Tibial nerve (tissue), 4 donors: Measurements from ENCODE around the gene AGPAT3. TPM values are rescaled to one million over a fixed set of nuclear protein-coding genes. Genes with fewer than 3 reads are reported as not detected.

Experiments
- DNase-seq, 2 donors: peaks; one replicate each; pipeline ENCODE4 v3.0.0-alpha.2; 2019; ENCODE audit warnings: low spot score in 2 of 2
- H3K27ac ChIP-seq, 4 donors: fragments of 200-600 bp; sonication (generic) in 3 of 4; one replicate each; pipeline ENCODE4 v1.5.1; 2017 to 2019; ENCODE audit warnings: mild to moderate bottlenecking in 1 of 4
- H3K27me3 ChIP-seq, 2 donors: fragments of 200-600 bp; sonication (generic) in 1 of 2; one replicate each; pipeline versions ENCODE4 v1.5.1 to v1.6.0; 2017 to 2019
- H3K36me3 ChIP-seq, 3 donors: fragments of 200-600 bp; sonication (generic); one replicate each; pipeline ENCODE4 v1.5.1; 2018 to 2019
- H3K4me1 ChIP-seq, 4 donors: fragments of 200-600 bp; sonication (generic) in 3 of 4; one replicate each; pipeline ENCODE4 v1.5.1; 2017 to 2019
- H3K4me3 ChIP-seq, 4 donors: fragments of 200-600 bp; sonication (generic) in 3 of 4; one replicate each; pipeline ENCODE4 v1.5.1; 2017 to 2019; ENCODE audit warnings: mild to moderate bottlenecking in 1 of 4, moderate library complexity in 1 of 4
- H3K9me3 ChIP-seq, 4 donors: fragments of 200-600 bp; sonication (generic) in 3 of 4; one replicate each; pipeline ENCODE4 v1.5.1; 2017 to 2019
- EP300 ChIP-seq, 2 donors: sonication (generic); formaldehyde crosslinking; IDR thresholded peaks; one replicate each; pipeline ENCODE4 v1.6.1; 2017; ENCODE audit warnings: antibody characterized with exemption in 2 of 2, mild to moderate bottlenecking in 1 of 2
- POLR2A ChIP-seq, 2 donors: fragments of 450-650 bp; IDR thresholded peaks; one replicate each; pipeline ENCODE4 v1.6.1; 2017; ENCODE audit warnings: antibody characterized with exemption in 2 of 2, mild to moderate bottlenecking in 2 of 2, moderate library complexity in 2 of 2
- WGBS, 2 donors: methylation state at CpG; one replicate each; pipeline ENCODE4 v1.1.5; 2018; 5-methylcytosine and 5-hydroxymethylcytosine counted together
- total RNA-seq, 4 donors: library from RNA; depleted of rRNA; stranded (reverse); fragments of >200 nt; gene quantifications; one replicate each; pipeline ENCODE4 v1.1.0, GENCODE V29; 2016
- TF ChIP-seq, protein P1 (sequence below), 5 experiments: fragments of 200-600 bp in 3 of 5; fragments of 450-650 bp in 2 of 5; sonication (generic) in 3 of 5; IDR thresholded peaks; one replicate each; pipeline ENCODE4 v1.5.1; 2016 to 2019; ENCODE audit warnings: antibody characterized with exemption in 5 of 5, mild to moderate bottlenecking in 3 of 5, moderate library complexity in 2 of 5

AGPAT3 gene
- total RNA-seq, 4 donors from 2014 or later = 29.9 to 45.6 (median 36.4) TPM

DNA sequence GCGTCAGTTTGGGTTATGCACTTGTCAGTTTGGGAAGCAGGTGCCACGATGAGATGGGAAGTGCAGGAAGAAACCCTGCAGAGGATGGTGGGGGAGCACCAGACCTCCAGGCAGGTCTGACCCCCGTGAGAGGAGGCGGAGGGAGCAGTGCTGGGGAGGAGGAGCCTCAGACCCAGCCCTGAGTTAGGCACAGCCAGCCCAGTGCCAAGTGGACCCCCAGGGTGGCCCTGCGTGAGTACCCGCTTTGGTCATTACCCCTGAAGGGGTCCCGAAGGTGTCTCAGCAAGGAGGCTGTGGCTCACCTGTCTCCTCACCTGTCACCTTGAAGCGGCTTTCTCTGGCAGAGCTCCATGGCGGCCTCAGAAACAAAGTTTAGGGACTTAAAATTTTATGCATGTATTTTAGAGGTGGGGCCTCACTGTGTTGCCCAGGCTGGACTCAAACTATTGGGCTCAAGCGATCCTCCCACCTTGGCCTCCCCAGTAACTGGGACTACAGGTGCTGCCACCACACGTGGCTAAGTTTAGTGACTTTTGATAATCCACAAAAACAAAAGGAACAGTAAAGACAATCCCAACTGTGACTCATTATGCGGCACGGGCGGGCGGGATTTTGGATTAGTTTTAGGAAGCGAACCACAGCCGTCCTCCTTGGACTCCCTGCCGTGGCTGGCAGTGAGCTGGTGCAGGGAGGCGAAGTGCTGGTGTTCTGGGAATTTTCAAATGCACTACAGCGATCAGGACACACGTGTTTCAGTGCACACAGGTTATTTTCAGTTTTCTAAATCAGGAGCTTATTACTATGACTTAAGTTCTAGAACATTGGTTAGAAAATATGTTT is 4.7 kb downstream of the AGPAT3 start:
- no peak overlapping the region for H3K27ac ChIP-seq
- no peak for DNase-seq

DNA sequence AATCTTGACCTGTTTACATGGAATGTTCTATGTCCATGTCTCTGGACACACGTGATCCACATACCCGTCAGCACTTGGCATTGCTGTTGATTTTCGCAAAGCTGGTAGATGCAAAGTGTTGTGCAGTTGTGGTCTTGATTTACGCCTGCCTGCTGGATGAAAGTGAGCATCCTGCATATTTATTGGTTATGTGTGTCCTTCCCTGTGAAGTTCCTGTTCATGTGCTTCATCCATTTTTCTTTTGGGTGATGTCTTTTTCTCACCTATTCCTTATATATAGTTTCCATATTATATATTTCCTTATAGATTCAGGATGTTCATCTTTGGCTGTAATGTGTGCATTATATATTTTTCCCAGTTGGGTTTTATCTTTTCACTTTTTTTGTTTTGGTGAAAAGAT is 6.5 kb downstream of the AGPAT3 start:
- H3K9me3 ChIP-seq = no peaks in the 10 kb centered on the region
- no peak overlapping the region for H3K4me3 ChIP-seq
- DNase-seq = no peak
- TF ChIP-seq EP300 (IDR thresholded peaks at IDR 0.05) = no peak
- no peak for TF ChIP-seq POLR2A (IDR thresholded peaks at IDR 0.05)
- TF ChIP-seq, protein P1, sequence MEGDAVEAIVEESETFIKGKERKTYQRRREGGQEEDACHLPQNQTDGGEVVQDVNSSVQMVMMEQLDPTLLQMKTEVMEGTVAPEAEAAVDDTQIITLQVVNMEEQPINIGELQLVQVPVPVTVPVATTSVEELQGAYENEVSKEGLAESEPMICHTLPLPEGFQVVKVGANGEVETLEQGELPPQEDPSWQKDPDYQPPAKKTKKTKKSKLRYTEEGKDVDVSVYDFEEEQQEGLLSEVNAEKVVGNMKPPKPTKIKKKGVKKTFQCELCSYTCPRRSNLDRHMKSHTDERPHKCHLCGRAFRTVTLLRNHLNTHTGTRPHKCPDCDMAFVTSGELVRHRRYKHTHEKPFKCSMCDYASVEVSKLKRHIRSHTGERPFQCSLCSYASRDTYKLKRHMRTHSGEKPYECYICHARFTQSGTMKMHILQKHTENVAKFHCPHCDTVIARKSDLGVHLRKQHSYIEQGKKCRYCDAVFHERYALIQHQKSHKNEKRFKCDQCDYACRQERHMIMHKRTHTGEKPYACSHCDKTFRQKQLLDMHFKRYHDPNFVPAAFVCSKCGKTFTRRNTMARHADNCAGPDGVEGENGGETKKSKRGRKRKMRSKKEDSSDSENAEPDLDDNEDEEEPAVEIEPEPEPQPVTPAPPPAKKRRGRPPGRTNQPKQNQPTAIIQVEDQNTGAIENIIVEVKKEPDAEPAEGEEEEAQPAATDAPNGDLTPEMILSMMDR (IDR thresholded peaks at IDR 0.05) = no peak
- H3K36me3 ChIP-seq = peaks cover 0 to 26% (median 0%) of the 10 kb centered on the region in 3 donors
- H3K27ac ChIP-seq = no peak overlapping the region
- WGBS, 2 donors = 94 to 95% methylated on average over 4 of the region's 4 CpGs
- no peaks in the 10 kb centered on the region for H3K27me3 ChIP-seq
- H3K4me1 ChIP-seq = peaks cover 0 to 22% (median 8%) of the 10 kb centered on the region in 4 donors

More for the DNA sequence above, 4.7 kb downstream of the AGPAT3 start:
- Histone ChIP-seq H3K36me3 (peaks cover 0 to 12% (median 0%) of the 10 kb centered on the region in 3 donors), H3K4me1 (peaks cover 0 to 26% (median 11%) of the 10 kb centered on the region in 4 donors), H3K4me3 (no peak overlapping the region), H3K9me3 (no peaks in the 10 kb centered on the region), H3K27me3 (no peaks in the 10 kb centered on the region)
- WGBS, 2 donors = 85 to 92% methylated on average over 21 of the region's 21 CpGs
- TF ChIP-seq EP300 (IDR thresholded peaks at IDR 0.05) = no peak
- TF ChIP-seq, protein P1 (IDR thresholded peaks at IDR 0.05) = no peak
- TF ChIP-seq POLR2A (IDR thresholded peaks at IDR 0.05) = no peak

DNA sequence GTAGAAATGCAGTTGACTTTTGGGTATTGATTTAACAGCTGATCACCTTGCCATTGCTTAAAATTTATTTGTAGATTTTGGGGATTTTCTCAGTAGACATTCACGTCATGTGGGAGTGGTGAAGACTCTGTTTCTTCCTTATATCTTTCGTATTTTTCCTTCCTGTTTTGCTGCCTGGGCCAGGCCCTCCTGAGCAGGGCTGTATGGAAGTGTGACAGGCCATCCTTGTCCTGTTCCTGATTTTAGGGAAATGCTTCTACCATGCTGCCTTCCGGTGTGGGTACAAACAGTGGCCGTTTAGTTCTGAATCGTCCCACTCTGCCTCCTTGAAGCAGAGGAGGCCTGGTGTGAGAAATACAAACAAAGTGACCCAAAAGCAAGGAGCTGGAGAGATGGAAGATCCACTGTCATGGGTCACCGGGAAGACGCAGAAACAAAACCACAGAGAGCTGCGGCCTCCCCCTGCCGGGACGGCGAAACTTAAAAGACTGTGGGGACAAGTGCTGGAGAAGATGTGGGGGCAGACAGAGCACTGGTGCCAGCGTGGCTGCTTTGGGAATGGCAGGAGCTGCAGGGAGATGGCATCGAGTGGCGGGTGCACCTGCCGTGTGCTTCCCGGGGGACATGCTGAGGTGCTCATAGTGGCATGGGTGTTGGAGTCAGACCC is 7.6 kb downstream of the AGPAT3 start:
- Histone ChIP-seq H3K27ac (no peak overlapping the region), H3K4me3 (no peak overlapping the region), H3K4me1 (peaks cover 0 to 10% (median 0%) of the 10 kb centered on the region in 4 donors), H3K9me3 (no peaks in the 10 kb centered on the region), H3K27me3 (no peaks in the 10 kb centered on the region), H3K36me3 (peaks cover 0 to 26% (median 0%) of the 10 kb centered on the region in 3 donors)
- TF ChIP-seq POLR2A (IDR thresholded peaks at IDR 0.05) = no peak
- no peak for TF ChIP-seq EP300 (IDR thresholded peaks at IDR 0.05)
- TF ChIP-seq, protein P1 (IDR thresholded peaks at IDR 0.05) = no peak
- no peak for DNase-seq
- 89 to 91% methylated on average over 16 of the region's 16 CpGs for WGBS, 2 donors

DNA sequence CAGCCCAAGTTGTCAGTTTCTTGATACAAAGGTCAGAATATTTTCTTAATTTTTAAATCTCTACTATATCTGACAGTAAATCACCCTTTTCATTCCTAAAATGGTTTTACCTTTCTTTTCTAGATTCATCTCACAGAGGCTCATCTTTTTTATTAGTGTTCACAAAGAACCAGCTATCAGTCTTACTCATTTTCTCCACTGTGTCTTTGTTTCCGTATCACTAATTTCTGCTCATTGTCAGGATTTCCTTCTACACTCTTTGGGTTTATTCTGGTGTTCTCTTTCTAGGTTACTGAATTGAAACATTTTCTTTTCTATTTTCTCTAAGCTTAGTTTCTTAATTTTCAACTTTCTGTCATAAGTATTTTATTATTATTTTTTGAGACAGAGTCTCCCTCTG is 8.7 kb downstream of the AGPAT3 start:
- Histone ChIP-seq H3K27ac (no peak overlapping the region), H3K9me3 (no peaks in the 10 kb centered on the region), H3K27me3 (no peaks in the 10 kb centered on the region), H3K36me3 (peaks cover 0 to 28% (median 0%) of the 10 kb centered on the region in 3 donors), H3K4me1 (peaks cover 0 to 3% (median 0%) of the 10 kb centered on the region in 4 donors), H3K4me3 (no peak overlapping the region)
- no peak for DNase-seq
- no peak for TF ChIP-seq EP300 (IDR thresholded peaks at IDR 0.05)
- no peak for TF ChIP-seq POLR2A (IDR thresholded peaks at IDR 0.05)
- TF ChIP-seq, protein P1 (IDR thresholded peaks at IDR 0.05) = no peak
- WGBS, 2 donors = 90 to 93% methylated on average over 1 of the region's 1 CpG
